Coronary artery (tissue), 2 donors: ENCODE results near the gene GLP2R.

Experiments
- DNase-seq: peaks from one replicate; pipeline ENCODE4 v3.0.0-alpha.2; 2017; ENCODE audit warnings: low spot score
- H3K27ac ChIP-seq, 2 donors: fragments of 200-600 bp; sonication (generic); one replicate each; pipeline ENCODE4 v1.5.1; 2016 to 2019
- H3K4me3 ChIP-seq: fragments of 200-600 bp; sonication (generic); 2 replicates; pipeline ENCODE4 v1.5.1; 2016; ENCODE audit warnings: mild to moderate bottlenecking, moderate library complexity
- CTCF ChIP-seq: fragments of 200-600 bp; sonication (generic); IDR thresholded peaks from one replicate; pipeline ENCODE4 v1.5.1; 2019; ENCODE audit warnings: antibody characterized with exemption

Gene GLP2R

GRCh38 chr17:9790889-9791876 is 34.5 kb upstream of the GLP2R start, which contains the start of gene DHRS7C:
DHRS7C (minus strand) TSS chr17:9791592; CDS start chr17:9791284, 308 bp downstream.
- no peak within 1 kb of the TSS for H3K27ac ChIP-seq
- no peak for DNase-seq
- no peak for TF ChIP-seq CTCF
- H3K4me3 ChIP-seq: no peak within 1 kb of the TSS

- DNase-seq: no peak
- H3K27ac ChIP-seq: no peak overlapping the region
Measured at GRCh38 chr17:9792181-9792840, 33.4 kb upstream of the GLP2R start.

GRCh38 chr17:9798008-9798407 is 27.7 kb upstream of the GLP2R start:
- H3K27ac ChIP-seq: no peak overlapping the region
- no peak for DNase-seq
- no peak for TF ChIP-seq CTCF
- no peak overlapping the region for H3K4me3 ChIP-seq

More at GRCh38 chr17:9792181-9792840, 33.4 kb upstream of the GLP2R start:
- no peak for TF ChIP-seq CTCF
- no peak overlapping the region for H3K4me3 ChIP-seq

- TF ChIP-seq CTCF: no peak
- DNase-seq: no peak
Measured at GRCh38 chr17:9798724-9799123, 27.0 kb upstream of the GLP2R start.

GRCh38 chr17:9801505-9801904 is 24.2 kb upstream of the GLP2R start:
- Histone ChIP-seq H3K27ac (no peak overlapping the region), H3K4me3 (no peak overlapping the region)
- no peak for TF ChIP-seq CTCF
- DNase-seq: no peak

More at GRCh38 chr17:9798724-9799123, 27.0 kb upstream of the GLP2R start:
- H3K4me3 ChIP-seq: no peak overlapping the region
- H3K27ac ChIP-seq: no peak overlapping the region

GRCh38 chr17:9802294-9802693 is 23.4 kb upstream of the GLP2R start:
- Histone ChIP-seq H3K27ac (no peak overlapping the region), H3K4me3 (no peak overlapping the region)
- no peak for TF ChIP-seq CTCF
- no peak for DNase-seq
